GM12872 (cell line): ENCODE results near the gene HSPA4L.

ENCODE experiments used
- CTCF ChIP-seq: IDR thresholded peaks from 3 replicates; pipeline ENCODE4 v1.5.1; 2011; ENCODE audit warnings: low read depth, mild to moderate bottlenecking, low read length, moderate library complexity; ENCODE audit not compliant: insufficient read depth

The HSPA4L gene

GRCh38 chr4:127828121-127828520 is 46.0 kb downstream of the HSPA4L start:
- no peak for TF ChIP-seq CTCF

GRCh38 chr4:127829014-127829413 is 46.9 kb downstream of the HSPA4L start:
- no peak for TF ChIP-seq CTCF

GRCh38 chr4:127832585-127832984 is 50.5 kb downstream of the HSPA4L start:
- TF ChIP-seq CTCF: no peak

- no peak for TF ChIP-seq CTCF
Observed at GRCh38 chr4:127843704-127844600, 61.8 kb downstream of the HSPA4L start.

- no peak for TF ChIP-seq CTCF
Observed at GRCh38 chr4:127844601-127845116, 62.5 kb downstream of the HSPA4L start.

- no peak for TF ChIP-seq CTCF
Observed at GRCh38 chr4:127846061-127846460, 63.9 kb downstream of the HSPA4L start.

GRCh38 chr4:127846765-127847164 is 64.6 kb downstream of the HSPA4L start:
- TF ChIP-seq CTCF: no peak
